ENCODE results near the gene CC2D1A. TPM values are rescaled to one million over a fixed set of nuclear protein-coding genes. Genes with fewer than 3 reads are reported as not detected.

Gene CC2D1A
- total and polyA plus RNA-seq, 10 donors, result 13.0 to 40.1 (median 27.5) TPM

GRCh38 chr19:13980340-13980739 lies 74.3 kb downstream of the CC2D1A start:
- no peak for DNase-seq
- Histone ChIP-seq H3K27ac (no peak overlapping the region), H3K4me1 (peaks cover 11 to 78% (median 56%) of the 10 kb centered on the region in 6 donors), H3K36me3 (peaks cover 0 to 63% (median 10%) of the 10 kb centered on the region in 6 donors), H3K9me3 (no peaks in the 10 kb centered on the region), H3K27me3 (replicated peaks in 1 of 7) (no peaks in the 10 kb centered on the region), H3K4me3 (no peak overlapping the region)
- 92 to 99% (median 96%) methylated on average over 8 to 15 of the region's 15 CpGs for WGBS, 5 donors
- intact Hi-C loops (cut with DNase I; ENCODE audit: low total_unique reads), result no loop called here
- no peak for TF ChIP-seq POLR2A (IDR thresholded peaks at IDR 0.05)
- no peak for TF ChIP-seq CTCF (IDR thresholded peaks at IDR 0.05 in 8 of 11, conservative IDR thresholded peaks at IDR 0.05 in 3 of 11)
- TF ChIP-seq POLR2AphosphoS5 (IDR thresholded peaks at IDR 0.05), result peak in 1 of 3 donors; percentile 29

Small RNAs within 50 kb of the gene (microRNA-seq; reads per million reads assigned to microRNA genes)
- gene MIR181C (205 to 253 (median 229) reads per million in 3 donors), gene MIR181D (111 to 152 (median 117) reads per million in 3 donors)

Small RNAs within 50 kb of the gene (small RNA-seq; reads per million reads assigned to genes)
- gene MIR181C (34.6 to 50.1 (median 47.8) reads per million in 4 donors), gene MIR181D (20.9 to 33.5 (median 30.3) reads per million in 4 donors)

Other genes starting within 250 kb of the CC2D1A start
- gene MRI1, start 141.7 kb upstream of the CC2D1A start, total RNA-seq, result 10 to 100 TPM; 31.2 to 64.6 (median 36.6) TPM
- 10 to 100 TPM; 21.2 to 25.1 (median 21.7) TPM for gene MRI1, start 141.7 kb upstream of the CC2D1A start, polyA plus RNA-seq
- gene C19orf53, start 131.7 kb upstream of the CC2D1A start, total RNA-seq, result 100 to 1,000 TPM in 2 of 7 donors, 10 to 100 TPM in 5; 39.6 to 190 (median 55.5) TPM
- gene C19orf53, start 131.7 kb upstream of the CC2D1A start, polyA plus RNA-seq, result 100 to 1,000 TPM; 137 to 183 (median 164) TPM
- 10 to 100 TPM in 3 of 7 donors, 1 to 10 TPM in 4; 6.2 to 14.8 (median 9.4) TPM for gene ZSWIM4, start 110.8 kb upstream of the CC2D1A start, total RNA-seq
- 1 to 10 TPM; 1.5 to 4.7 (median 1.7) TPM for gene ZSWIM4, start 110.8 kb upstream of the CC2D1A start, polyA plus RNA-seq
- not detected for gene NANOS3, start 29.1 kb upstream of the CC2D1A start, total RNA-seq
- under 1 TPM; 0.42 to 0.99 (median 0.52) TPM for gene NANOS3, start 29.1 kb upstream of the CC2D1A start, polyA plus RNA-seq
- gene BRME1, start 84 bp upstream of the CC2D1A start, total RNA-seq, result 1 to 10 TPM in 6 of 7 donors, under 1 TPM in 1; 0.97 to 3.5 (median 2.1) TPM
- gene BRME1, start 84 bp upstream of the CC2D1A start, polyA plus RNA-seq, result 1 to 10 TPM; 1.3 to 3.8 (median 2.7) TPM
- gene PODNL1, start 32.2 kb downstream of the CC2D1A start, total RNA-seq, result 1 to 10 TPM in 2 of 7 donors, under 1 TPM in 4, not detected in 1; 0.19 to 3.0 (median 0.79) TPM
- gene PODNL1, start 32.2 kb downstream of the CC2D1A start, polyA plus RNA-seq, result under 1 TPM; 0.20 to 0.54 (median 0.41) TPM
- 10 to 100 TPM; 27.7 to 58.6 (median 43.2) TPM for gene DCAF15, start 46.3 kb downstream of the CC2D1A start, total RNA-seq
- 10 to 100 TPM; 44.7 to 84.9 (median 79.0) TPM for gene DCAF15, start 46.3 kb downstream of the CC2D1A start, polyA plus RNA-seq
- 10 to 100 TPM in 5 of 7 donors, 1 to 10 TPM in 2; 9.2 to 22.4 (median 17.9) TPM for gene RFX1, start 100.1 kb downstream of the CC2D1A start, total RNA-seq
- 1 to 10 TPM; 2.2 to 8.0 (median 4.2) TPM for gene RFX1, start 100.1 kb downstream of the CC2D1A start, polyA plus RNA-seq
- gene RLN3, start 121.9 kb downstream of the CC2D1A start, total RNA-seq, result not detected
- gene RLN3, start 121.9 kb downstream of the CC2D1A start, polyA plus RNA-seq, result under 1 TPM in 1 of 3 donors, not detected in 2; 0.35 TPM
- gene IL27RA, start 125.6 kb downstream of the CC2D1A start, total RNA-seq, result 10 to 100 TPM; 15.7 to 28.7 (median 20.8) TPM
- gene IL27RA, start 125.6 kb downstream of the CC2D1A start, polyA plus RNA-seq, result 10 to 100 TPM; 12.8 to 14.4 (median 13.4) TPM
- gene PALM3, start 155.9 kb downstream of the CC2D1A start, total RNA-seq, result not detected
- under 1 TPM; 0.02 to 0.32 (median 0.05) TPM for gene PALM3, start 155.9 kb downstream of the CC2D1A start, polyA plus RNA-seq
- gene MISP3, start 166.6 kb downstream of the CC2D1A start, total RNA-seq, result 1 to 10 TPM; 1.8 to 8.0 (median 2.0) TPM
- gene MISP3, start 166.6 kb downstream of the CC2D1A start, polyA plus RNA-seq, result 1 to 10 TPM; 1.5 to 2.2 (median 1.9) TPM
- gene C19orf67, start 179.6 kb downstream of the CC2D1A start, total RNA-seq, result 1 to 10 TPM in 1 of 7 donors, not detected in 6; 4.9 TPM
- gene C19orf67, start 179.6 kb downstream of the CC2D1A start, polyA plus RNA-seq, result not detected
- gene SAMD1, start 184.6 kb downstream of the CC2D1A start, total RNA-seq, result 10 to 100 TPM; 25.5 to 36.8 (median 30.6) TPM
- gene SAMD1, start 184.6 kb downstream of the CC2D1A start, polyA plus RNA-seq, result 10 to 100 TPM; 19.6 to 31.4 (median 24.3) TPM
- gene PRKACA, start 211.6 kb downstream of the CC2D1A start, total RNA-seq, result 100 to 1,000 TPM in 6 of 7 donors, 10 to 100 TPM in 1; 87.7 to 256 (median 132) TPM
- gene PRKACA, start 211.6 kb downstream of the CC2D1A start, polyA plus RNA-seq, result 10 to 100 TPM; 26.6 to 77.3 (median 31.4) TPM
- gene ASF1B, start 230.4 kb downstream of the CC2D1A start, total RNA-seq, result 10 to 100 TPM in 3 of 7 donors, 1 to 10 TPM in 4; 4.0 to 24.8 (median 7.0) TPM
- 10 to 100 TPM in 2 of 3 donors, 1 to 10 TPM in 1; 3.8 to 12.5 (median 10.1) TPM for gene ASF1B, start 230.4 kb downstream of the CC2D1A start, polyA plus RNA-seq

All from spleen (tissue), 11 donors.